ENCODE results near the gene MC2R.

DNA sequence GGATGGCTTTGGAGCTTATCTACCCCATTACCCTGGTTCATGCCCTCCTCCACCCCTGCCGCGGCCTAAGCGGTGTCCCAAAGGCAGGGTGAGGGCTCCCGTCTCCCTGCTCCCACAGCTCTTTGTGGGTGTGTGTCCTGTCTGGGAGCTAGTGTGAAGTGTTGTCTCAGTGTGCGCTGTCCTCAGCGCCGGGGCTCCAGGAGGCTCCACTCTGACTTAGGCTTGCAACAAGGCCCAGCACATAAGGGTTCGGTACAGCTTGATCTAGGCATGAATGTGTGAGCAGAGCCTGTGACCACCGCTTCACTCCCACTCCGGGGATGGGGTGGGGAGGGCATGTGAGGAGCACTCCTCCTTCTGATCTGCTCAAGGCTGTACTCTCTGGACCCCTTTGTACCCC, 1.2 kb downstream of the MC2R start:
- TF ChIP-seq, protein P1, sequence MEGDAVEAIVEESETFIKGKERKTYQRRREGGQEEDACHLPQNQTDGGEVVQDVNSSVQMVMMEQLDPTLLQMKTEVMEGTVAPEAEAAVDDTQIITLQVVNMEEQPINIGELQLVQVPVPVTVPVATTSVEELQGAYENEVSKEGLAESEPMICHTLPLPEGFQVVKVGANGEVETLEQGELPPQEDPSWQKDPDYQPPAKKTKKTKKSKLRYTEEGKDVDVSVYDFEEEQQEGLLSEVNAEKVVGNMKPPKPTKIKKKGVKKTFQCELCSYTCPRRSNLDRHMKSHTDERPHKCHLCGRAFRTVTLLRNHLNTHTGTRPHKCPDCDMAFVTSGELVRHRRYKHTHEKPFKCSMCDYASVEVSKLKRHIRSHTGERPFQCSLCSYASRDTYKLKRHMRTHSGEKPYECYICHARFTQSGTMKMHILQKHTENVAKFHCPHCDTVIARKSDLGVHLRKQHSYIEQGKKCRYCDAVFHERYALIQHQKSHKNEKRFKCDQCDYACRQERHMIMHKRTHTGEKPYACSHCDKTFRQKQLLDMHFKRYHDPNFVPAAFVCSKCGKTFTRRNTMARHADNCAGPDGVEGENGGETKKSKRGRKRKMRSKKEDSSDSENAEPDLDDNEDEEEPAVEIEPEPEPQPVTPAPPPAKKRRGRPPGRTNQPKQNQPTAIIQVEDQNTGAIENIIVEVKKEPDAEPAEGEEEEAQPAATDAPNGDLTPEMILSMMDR (IDR thresholded peaks at IDR 0.05): no peak
- TF ChIP-seq POLR2AphosphoS5 (IDR thresholded peaks at IDR 0.05) (no peak), POLR2A (IDR thresholded peaks at IDR 0.05; ENCODE audit: low read depth) (no peak)

All from esophagus muscularis mucosa (tissue), 3 donors.